Melanocyte of skin (primary cell): ENCODE data around the gene PROCR. TPM values are rescaled to one million over a fixed set of nuclear protein-coding genes. Genes with fewer than 3 reads are reported as not detected.

Source experiments
- small RNA-seq, 2 donors: library from RNA; depleted of rRNA; stranded (forward); fragments of <200 nt; gene quantifications; one replicate each; pipeline ENCODE3, GENCODE V24; 2012
- total RNA-seq, 2 donors: library from RNA; depleted of rRNA; stranded (reverse); fragments of >200 nt; gene quantifications; 2 replicates each; pipeline ENCODE4 v1.2.3, GENCODE V29; 2012

Gene PROCR
- total RNA-seq = 10 to 100 TPM in 1 of 2 donors, 1 to 10 TPM in 1; 6.9 to 51.6 TPM

DNA sequence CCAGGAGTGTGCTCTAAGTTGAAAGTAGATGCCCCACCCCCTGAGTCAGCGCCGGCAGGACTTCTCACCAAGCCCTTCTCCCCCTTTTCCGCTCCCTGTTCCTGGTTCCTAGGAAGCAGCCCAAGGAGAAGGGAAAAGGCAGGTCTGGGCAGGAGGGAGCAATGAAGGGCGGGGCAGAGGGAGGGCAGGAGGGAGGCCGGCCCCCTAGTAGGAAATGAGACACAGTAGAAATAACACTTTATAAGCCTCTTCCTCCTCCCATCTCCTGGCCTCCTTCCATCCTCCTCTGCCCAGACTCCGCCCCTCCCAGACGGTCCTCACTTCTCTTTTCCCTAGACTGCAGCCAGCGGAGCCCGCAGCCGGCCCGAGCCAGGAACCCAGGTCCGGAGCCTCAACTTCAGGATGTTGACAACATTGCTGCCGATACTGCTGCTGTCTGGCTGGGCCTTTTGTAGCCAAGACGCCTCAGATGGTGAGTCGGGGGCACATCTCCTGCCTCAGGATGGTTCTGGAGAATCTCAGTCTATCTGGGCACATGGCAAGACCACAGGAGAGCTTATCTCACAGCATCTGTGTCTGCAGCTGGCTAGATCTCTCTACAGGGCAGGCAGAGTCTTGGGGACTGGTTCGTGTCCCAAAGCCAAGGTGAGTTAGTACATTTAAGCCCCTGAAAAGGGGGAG lies at the start of gene PROCR:
TSS of gene PROCR (plus strand) at position 320 of the 681 bp plus-strand sequence. CDS start at position 403, 83 bp downstream.

GRCh38 chr20:35146920-35147574 lies 24.8 kb upstream of the PROCR start, which contains the start of gene EDEM2:
Gene EDEM2, minus strand, starts transcription at chr20:35147336. Its CDS starts 78 bp downstream, at chr20:35147258.

GRCh38 chr20:35226126-35226883 lies 54.4 kb downstream of the PROCR start, which contains the start of gene MMP24:
Gene MMP24, plus strand, starts transcription at chr20:35226690. Its CDS starts 49 bp downstream, at chr20:35226739.

Small RNAs within 50 kb of the gene (small RNA-seq; reads per million reads assigned to genes)
- gene MT1P3 = 0 reads per million in 2 donors
- 0 reads per million in 2 donors for gene RNA5SP483

Other genes with a start within 250 kb of the PROCR start
- 10 to 100 TPM; 71.9 to 78.6 TPM for gene GSS, start 216.3 kb upstream of the PROCR start, total RNA-seq
- under 1 TPM in 1 of 2 donors, not detected in 1; under 0.01 TPM for gene MYH7B, start 216.2 kb upstream of the PROCR start, total RNA-seq
- 10 to 100 TPM; 66.9 to 75.0 TPM for gene TRPC4AP, start 79.3 kb upstream of the PROCR start, total RNA-seq
- gene EDEM2, start 24.7 kb upstream of the PROCR start, total RNA-seq = 10 to 100 TPM; 30.6 to 48.3 TPM
- under 1 TPM; under 0.01 to 0.33 TPM for gene MMP24, start 54.6 kb downstream of the PROCR start, total RNA-seq
- 1 to 10 TPM; 6.7 to 7.6 TPM for gene MMP24OS, start 106.0 kb downstream of the PROCR start, total RNA-seq
- gene EIF6, start 112.7 kb downstream of the PROCR start, total RNA-seq = 100 to 1,000 TPM in 1 of 2 donors, 10 to 100 TPM in 1; 80.5 to 137 TPM
- gene FAM83C, start 120.4 kb downstream of the PROCR start, total RNA-seq = not detected
- gene UQCC1, start 239.9 kb downstream of the PROCR start, total RNA-seq = 10 to 100 TPM; 22.6 to 24.8 TPM